ENCODE measurements around the gene APOBEC4.

Gene APOBEC4

DNA sequence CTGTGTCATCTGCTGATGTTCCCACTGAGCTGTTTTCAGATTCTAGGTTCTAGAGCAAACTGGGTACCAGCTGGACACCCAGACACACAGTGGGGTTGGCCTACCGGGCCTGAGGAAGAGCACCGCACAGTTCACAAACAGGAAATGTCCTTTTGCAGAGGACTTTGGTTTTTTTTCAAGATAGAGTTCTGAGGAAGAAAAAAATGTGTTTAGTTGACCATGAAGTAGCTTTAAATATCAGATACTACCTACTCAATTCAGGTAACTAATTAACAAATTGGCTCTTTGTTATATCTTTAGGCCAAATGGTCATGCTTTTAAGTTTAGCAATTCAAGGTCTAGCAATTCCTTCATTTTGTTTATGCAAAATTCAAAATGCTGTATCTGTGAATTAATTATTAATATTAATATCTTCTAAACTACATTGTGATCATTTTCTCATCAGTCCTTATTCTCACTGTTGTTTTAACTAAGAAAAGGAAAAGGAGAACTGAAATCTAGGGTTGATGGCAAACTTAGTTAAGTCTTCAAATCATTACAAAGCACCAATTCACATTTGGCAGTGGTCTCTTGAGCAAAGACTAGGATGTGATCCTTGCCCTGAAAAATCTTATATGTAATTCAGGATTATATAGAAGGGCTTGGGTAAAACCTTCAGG lies 45.7 kb downstream of the APOBEC4 start:
- in situ Hi-C loops (cut with MboI; ENCODE audit: low sequenced_read_pairs), result no loop called here

DNA sequence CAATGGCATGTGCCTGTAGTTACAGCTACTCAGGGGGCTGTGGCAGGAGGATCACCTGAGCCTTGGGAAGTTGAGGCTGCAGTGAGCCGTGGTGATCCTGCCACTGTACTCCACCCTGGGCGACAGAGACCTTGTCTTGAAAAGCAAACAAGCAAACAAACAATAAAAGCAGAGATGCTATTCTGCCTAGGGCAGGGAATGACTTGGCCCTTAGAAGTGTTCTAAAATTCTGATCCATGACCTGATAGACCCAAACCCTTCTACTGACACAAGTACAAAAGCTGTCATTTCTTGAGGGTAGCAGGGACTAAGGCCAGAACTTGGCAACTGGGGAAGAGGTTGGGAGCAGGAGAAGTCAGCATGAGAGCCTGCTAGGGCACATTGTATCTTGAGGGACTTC lies 47.2 kb downstream of the APOBEC4 start:
- in situ Hi-C loops (cut with MboI; ENCODE audit: low sequenced_read_pairs), result no loop called here

DNA sequence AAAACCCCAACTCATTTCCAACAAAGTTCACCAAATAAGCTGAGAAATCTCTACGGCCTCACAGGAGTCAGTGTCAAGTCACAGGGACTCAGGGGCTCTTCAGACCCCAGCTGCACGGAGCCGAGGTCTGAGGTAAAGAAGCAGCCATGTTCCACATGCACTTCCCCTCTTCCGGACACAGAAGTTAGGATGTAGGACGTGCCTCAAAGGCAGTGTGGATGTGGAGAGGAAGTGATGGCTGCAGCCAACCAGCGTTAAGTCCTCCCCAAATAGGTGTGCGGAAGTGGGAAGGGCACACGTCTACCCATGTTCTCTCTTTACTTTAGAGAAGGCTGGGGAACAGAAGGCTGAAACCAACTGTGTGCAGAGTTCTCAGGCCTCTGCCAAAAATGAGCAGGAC lies 48.3 kb downstream of the APOBEC4 start:
- in situ Hi-C loops (cut with MboI; ENCODE audit: low sequenced_read_pairs), result no loop called here

DNA sequence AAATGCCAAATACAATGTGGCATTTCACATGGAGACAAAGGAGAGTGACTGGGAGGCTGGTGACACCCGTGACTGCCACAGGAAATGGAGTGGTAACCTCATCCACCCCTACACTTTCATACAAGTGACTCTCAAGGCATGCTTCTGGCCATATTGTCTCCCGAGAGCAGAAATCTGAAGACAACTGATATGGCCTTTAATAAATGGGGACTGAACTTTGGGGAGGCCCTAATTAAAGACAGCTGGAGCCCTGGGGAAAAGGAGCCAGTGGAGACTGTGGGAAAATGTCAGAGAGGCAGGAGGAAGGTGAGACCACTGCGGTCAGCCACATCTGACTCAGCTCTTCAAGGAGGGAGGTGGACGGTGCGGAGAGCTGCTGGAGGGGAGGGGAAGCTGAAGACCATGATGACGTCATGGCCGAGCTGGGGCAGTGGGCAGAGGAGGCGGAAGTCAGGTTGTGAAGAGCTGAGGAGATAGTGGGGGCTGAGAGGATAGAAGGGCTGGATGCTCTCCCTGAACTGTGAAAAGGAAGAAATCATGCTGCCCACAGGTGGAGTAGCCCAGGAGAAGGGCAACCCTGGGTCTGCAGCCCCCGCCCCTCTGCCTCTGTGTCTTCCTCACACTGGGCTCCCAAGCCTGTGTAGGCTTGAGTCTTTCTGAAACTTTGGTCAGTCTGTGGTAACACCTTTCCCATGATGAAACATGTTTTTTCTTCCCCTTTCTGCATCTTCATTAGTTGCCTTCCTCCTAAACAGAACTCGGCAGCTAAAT lies 48.9 kb downstream of the APOBEC4 start:
- in situ Hi-C loops (cut with MboI; ENCODE audit: low sequenced_read_pairs), result no loop called here

DNA sequence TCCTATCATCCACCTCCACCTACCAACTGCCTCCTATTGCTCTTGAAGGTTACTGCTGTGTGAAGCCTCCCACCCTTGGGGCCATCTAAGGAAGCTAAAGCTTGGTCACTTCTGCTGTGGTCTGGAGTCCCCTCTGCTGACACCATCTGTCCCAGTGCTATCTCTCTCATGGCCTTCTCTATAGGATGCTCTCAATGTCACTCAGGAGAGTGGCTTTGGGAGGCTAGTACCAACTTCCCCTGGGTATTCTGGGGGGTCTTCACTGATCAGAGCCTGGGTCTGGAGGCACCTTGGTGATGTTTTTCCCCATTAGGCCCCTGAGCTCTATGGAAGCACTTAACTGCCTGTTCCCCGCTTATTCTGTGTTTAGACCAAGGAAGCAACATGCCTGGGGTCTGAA lies 50.6 kb downstream of the APOBEC4 start:
- in situ Hi-C loops (cut with MboI; ENCODE audit: low sequenced_read_pairs), result no loop called here

DNA sequence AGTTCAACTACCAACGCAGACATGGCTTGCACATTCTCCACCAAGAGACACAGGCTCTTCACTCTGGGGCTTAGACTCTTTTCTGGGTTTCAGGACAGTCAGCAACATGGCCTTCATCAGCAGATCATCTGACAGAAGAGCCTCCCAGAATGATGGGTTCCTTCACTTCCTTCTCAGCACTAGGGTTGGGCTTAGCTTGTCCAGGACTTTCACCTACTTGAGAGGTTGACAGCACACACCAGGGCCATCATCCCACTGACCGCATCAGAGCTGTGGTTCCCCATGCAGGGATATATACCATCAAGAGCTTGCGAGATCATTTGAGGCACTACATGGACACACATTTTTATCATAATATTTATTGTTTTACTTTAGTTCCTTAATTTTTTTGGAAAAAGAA lies 52.5 kb downstream of the APOBEC4 start:
- in situ Hi-C loops (cut with MboI; ENCODE audit: low sequenced_read_pairs), result no loop called here

DNA sequence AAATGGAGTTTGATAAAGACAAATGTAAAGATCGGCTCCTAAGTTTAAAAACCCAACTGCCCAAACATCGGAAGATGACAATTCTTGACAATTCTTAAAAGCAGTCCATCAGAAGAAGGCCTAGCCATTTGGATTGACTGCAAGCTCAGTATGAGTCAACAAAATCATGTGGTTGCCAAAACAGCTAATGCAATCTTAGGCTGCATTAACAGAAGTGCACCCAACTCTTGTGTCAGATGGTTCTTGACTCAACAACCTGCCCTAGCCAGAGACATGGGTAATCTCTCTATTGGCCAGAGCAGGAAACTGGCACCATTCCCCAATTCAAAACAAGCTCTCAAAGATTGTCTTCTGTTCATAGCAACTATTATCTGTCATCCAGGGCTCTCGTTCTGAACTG lies 53.0 kb downstream of the APOBEC4 start:
- in situ Hi-C loops (cut with MboI; ENCODE audit: low sequenced_read_pairs), result no loop called here

DNA sequence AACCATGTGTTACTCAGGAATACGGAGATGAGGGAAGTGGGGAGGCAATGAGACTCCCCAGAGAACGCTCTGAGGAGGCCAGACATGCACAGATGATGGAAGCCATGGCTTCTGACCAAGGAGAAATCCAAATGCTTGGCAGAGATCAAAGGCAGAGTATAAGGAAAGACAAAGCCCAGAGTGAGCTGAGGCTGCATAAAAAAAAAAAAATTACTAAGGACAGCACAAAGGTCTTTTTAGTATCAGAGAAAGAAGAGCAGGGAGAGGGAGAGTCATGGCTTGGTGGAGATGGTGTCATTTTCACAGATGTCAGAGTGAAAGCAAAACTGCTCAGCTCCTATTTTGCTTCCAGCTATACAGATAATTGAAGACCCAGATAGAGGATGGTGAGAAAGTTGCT lies 54.7 kb downstream of the APOBEC4 start:
- in situ Hi-C loops (cut with MboI; ENCODE audit: low sequenced_read_pairs), result no loop called here

DNA sequence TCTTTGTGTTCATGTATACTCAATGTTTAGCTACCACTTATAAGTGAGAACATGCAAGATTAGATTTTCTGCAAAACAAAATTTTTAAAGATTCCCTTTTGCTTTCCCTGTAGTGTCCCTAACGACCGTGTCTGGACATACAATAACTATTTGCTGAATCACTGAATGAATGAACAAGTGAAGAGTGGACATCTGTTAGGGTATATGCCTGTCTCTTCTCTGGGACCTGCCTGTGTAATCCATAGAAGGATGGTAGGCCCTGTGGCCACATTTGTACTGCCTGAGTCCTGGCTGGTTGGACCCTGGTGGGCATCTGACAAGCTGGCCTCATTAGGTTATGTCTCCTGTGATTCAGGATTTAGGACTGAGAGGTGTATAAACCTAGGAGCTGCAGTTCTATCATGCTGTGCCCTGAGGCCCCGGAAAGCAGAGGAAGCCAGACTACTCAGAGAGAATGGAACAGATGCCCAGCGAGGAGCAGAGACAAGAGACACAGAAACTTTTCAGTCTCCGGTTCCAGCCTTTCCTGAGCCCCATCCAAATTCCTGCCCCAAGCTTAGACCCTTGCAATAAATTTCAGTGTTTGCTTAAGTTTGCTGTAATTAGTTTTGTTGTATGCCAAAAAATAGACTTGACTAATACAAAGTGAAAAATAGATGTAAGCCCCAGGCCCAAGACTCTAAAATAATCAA lies 55.3 kb downstream of the APOBEC4 start:
- in situ Hi-C loops (cut with MboI; ENCODE audit: low sequenced_read_pairs), result no loop called here

DNA sequence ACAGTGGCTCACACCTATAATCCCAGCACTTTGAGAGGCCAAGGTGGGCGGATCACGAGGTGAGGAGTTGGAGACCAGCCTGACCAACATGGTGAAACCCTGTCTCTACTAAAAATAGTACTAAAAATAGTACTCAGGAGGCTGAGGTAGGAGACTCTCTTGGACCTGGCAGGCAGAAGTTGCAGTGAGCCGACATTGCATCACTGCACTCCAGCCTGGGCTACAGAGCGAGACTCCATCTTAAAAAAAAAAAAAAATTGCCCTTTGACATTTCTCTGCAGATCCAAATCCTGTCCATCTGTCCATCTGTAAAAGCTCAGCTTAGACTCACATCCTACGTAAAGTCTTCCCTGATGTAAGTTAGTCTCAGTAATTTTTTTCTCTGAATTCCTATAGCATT lies 56.6 kb downstream of the APOBEC4 start:
- in situ Hi-C loops (cut with MboI; ENCODE audit: low sequenced_read_pairs), result no loop called here

Measured in HL-60/S4 treated with retinoic acid at 250 ng/mL for 4 days and 3 days (cell line).